Stomach (tissue), 9 donors: ENCODE measurements around the gene ATF3. TPM values are rescaled to one million over a fixed set of nuclear protein-coding genes. Genes with fewer than 3 reads are reported as not detected.

ENCODE experiments used
- DNase-seq, 2 donors: peaks; one replicate each; pipeline versions ENCODE4 v3.0.0 to v3.0.0-alpha.2; 2013 to 2019
- H3K27ac ChIP-seq, 5 donors: fragments of 200-600 bp in 4 of 5; sonication (generic) in 4 of 5; one replicate each; pipeline ENCODE4 v1.5.1; 2013 to 2019; ENCODE audit warnings: mild to moderate bottlenecking in 1 of 5, moderate library complexity in 1 of 5
- H3K27me3 ChIP-seq, 3 donors: fragments of 200-600 bp; sonication (generic); one replicate each; pipeline ENCODE4 v1.5.1; 2017 to 2019; ENCODE audit warnings: mixed run types in 1 of 3
- H3K36me3 ChIP-seq, 4 donors: fragments of 200-600 bp; sonication (generic); 1 replicate in 3 of 4; 2 replicates in 1 of 4; pipeline ENCODE4 v1.5.1; 2016 to 2019
- H3K4me1 ChIP-seq, 4 donors: fragments of 200-600 bp; sonication (generic); one replicate each; pipeline ENCODE4 v1.5.1; 2016 to 2019
- H3K4me3 ChIP-seq, 4 donors: fragments of 200-600 bp; sonication (generic) in 3 of 4; one replicate each; pipeline ENCODE4 v1.5.1; 2016 to 2019; ENCODE audit warnings: mild to moderate bottlenecking in 1 of 4
- H3K9me3 ChIP-seq, 4 donors: fragments of 200-600 bp; sonication (generic); one replicate each; pipeline ENCODE4 v1.5.1; 2016 to 2019
- CTCF ChIP-seq, 7 experiments: fragments of 450-650 bp in 4 of 7; fragments of 200-600 bp in 3 of 7; sonication (generic) in 3 of 7; IDR thresholded peaks; one replicate each; pipeline ENCODE4 v1.5.1; 2016 to 2019; ENCODE audit warnings: antibody characterized with exemption in 7 of 7, control low read depth in 2 of 7, mild to moderate bottlenecking in 1 of 7
- EP300 ChIP-seq: sonication (generic); formaldehyde crosslinking; IDR thresholded peaks from one replicate; pipeline ENCODE4 v1.6.1; 2017; ENCODE audit warnings: antibody characterized with exemption
- POLR2A ChIP-seq, 4 donors: fragments of 450-650 bp; IDR thresholded peaks; one replicate each; pipeline ENCODE4 v1.6.1; 2016; ENCODE audit warnings: antibody characterized with exemption in 4 of 4, control low read depth in 2 of 4, mild to moderate bottlenecking in 1 of 4, moderate library complexity in 1 of 4
- POLR2AphosphoS5 ChIP-seq, 3 donors: sonication (generic); formaldehyde crosslinking; IDR thresholded peaks; one replicate each; pipeline ENCODE4 v1.6.1; 2016; ENCODE audit warnings: antibody characterized with exemption in 3 of 3
- WGBS, 5 donors: extraction: QIAGEN DNeasy Blood & Tissue Kit in 3 of 5; methylation state at CpG; one replicate each; pipeline versions ENCODE4 v1.1.5 to v1.1.7; 2013 to 2018; 5-methylcytosine and 5-hydroxymethylcytosine counted together
- intact Hi-C: fragments of 100-400 bp; cut with DNase I; formaldehyde crosslinking; loops from one replicate; pipeline ENCODE4 v1.15.1; 2023; ENCODE audit warnings: low total_unique reads
- polyA plus RNA-seq, 3 donors: library from polyadenylated mRNA; stranded (reverse); fragments of 200-250 nt; gene quantifications; one replicate each; pipeline ENCODE4 v1.2.3, GENCODE V29; 2013
- total RNA-seq, 5 donors: library from RNA; depleted of rRNA; stranded (reverse); fragments of >200 nt; gene quantifications; one replicate each; pipeline versions ENCODE4 v1.1.0 to v1.2.3, GENCODE V29; 2014 to 2016
- donor health status: healthy with polysubstance abuse.
- donor health status: Bipolar disorder and iron deficiency.
- donor health status: healthy.

ATF3 gene
- total and polyA plus RNA-seq, 8 donors = 14.0 to 60.2 (median 33.0) TPM; not detected in 1

- Histone ChIP-seq H3K27me3 (peaks cover 4 to 61% (median 16%) of the 10 kb centered on the region in 3 donors), H3K27ac (peak overlapping the region; percentile 69 to 99 (median 98)), H3K9me3 (no peaks in the 10 kb centered on the region), H3K4me1 (peaks cover 16 to 47% (median 44%) of the 10 kb centered on the region in 4 donors), H3K4me3 (peak overlapping the region; percentile 66 to 75 (median 68)), H3K36me3 (no peaks in the 10 kb centered on the region)
- DNase-seq = peak; percentile 89 to 95
- TF ChIP-seq POLR2AphosphoS5 (IDR thresholded peaks at IDR 0.05) = peak; percentile 31 to 86 (median 69)
- TF ChIP-seq EP300 = no peak
- peak in 1 of 7 experiments; percentile 11 for TF ChIP-seq CTCF (IDR thresholded peaks at IDR 0.05)
- TF ChIP-seq POLR2A (IDR thresholded peaks at IDR 0.05) = peak in 1 of 4 donors; percentile 20
- 1 to 3% (median 2%) methylated on average over 22 to 49 of the region's 49 CpGs for WGBS, 5 donors
- intact Hi-C loops = no loop called here
These were observed 2.0 kb upstream of the ATF3 start for GRCh38 chr1:212606395-212607205.

- 0 to 2% (median 1%) methylated on average over 26 to 34 of the region's 34 CpGs for WGBS, 5 donors
- Histone ChIP-seq H3K4me1 (peaks cover 16 to 47% (median 44%) of the 10 kb centered on the region in 4 donors), H3K36me3 (no peaks in the 10 kb centered on the region), H3K4me3 (peak overlapping the region; percentile 66 to 75 (median 68)), H3K27ac (peak overlapping the region; percentile 87 to 99 (median 98)), H3K27me3 (peaks cover 4 to 53% (median 16%) of the 10 kb centered on the region in 3 donors), H3K9me3 (no peaks in the 10 kb centered on the region)
- peak; percentile 43 to 73 for DNase-seq
- TF ChIP-seq CTCF (IDR thresholded peaks at IDR 0.05) (no peak), POLR2A (IDR thresholded peaks at IDR 0.05) (no peak), EP300 (no peak), POLR2AphosphoS5 (IDR thresholded peaks at IDR 0.05) (no peak)
- intact Hi-C loops = no loop called here
These were observed 1.2 kb upstream of the ATF3 start for GRCh38 chr1:212607206-212607912.

GRCh38 chr1:212607913-212608391 is 609 bp upstream of the ATF3 start:
- WGBS, 5 donors = 0 to 1% (median 0%) methylated on average over 12 to 39 of the region's 39 CpGs
- DNase-seq = no peak
- Histone ChIP-seq H3K27ac (peak overlapping the region; percentile 87 to 99 (median 98)), H3K4me3 (peak overlapping the region; percentile 66 to 75 (median 68)), H3K4me1 (peaks cover 16 to 47% (median 44%) of the 10 kb centered on the region in 4 donors), H3K36me3 (no peaks in the 10 kb centered on the region), H3K9me3 (no peaks in the 10 kb centered on the region), H3K27me3 (peaks cover 4 to 47% (median 16%) of the 10 kb centered on the region in 3 donors)
- TF ChIP-seq EP300 (no peak), CTCF (IDR thresholded peaks at IDR 0.05) (no peak), POLR2AphosphoS5 (IDR thresholded peaks at IDR 0.05) (peak in 2 of 3 donors; percentile 1 to 87), POLR2A (IDR thresholded peaks at IDR 0.05) (no peak)
- intact Hi-C loops = no loop called here
